HL-60 (cell line): ENCODE measurements around the gene FOXA2.

Source experiments
- DNase-seq, 2 experiments: peaks; one replicate each; pipeline ENCODE4 v3.0.0-alpha.2; 2010 to 2020; ENCODE audit warnings: low read depth in 1 of 2, low spot score in 1 of 2
- H3K27ac ChIP-seq: fragments of 250-450 bp; sonication (Bioruptor Pico); replicated peaks from 2 replicates; pipeline ENCODE4 v1.5.1; 2020; ENCODE audit warnings: mild to moderate bottlenecking, moderate library complexity
- H3K27me3 ChIP-seq: fragments of 250-450 bp; sonication (Bioruptor Pico); 2 replicates; pipeline ENCODE4 v1.5.1; 2021; ENCODE audit warnings: mild to moderate bottlenecking, moderate library complexity; ENCODE audit not compliant: insufficient read depth, poor library complexity, severe bottlenecking
- H3K4me3 ChIP-seq: replicated peaks from 2 replicates; pipeline ENCODE4 v1.5.1; 2011; ENCODE audit warnings: mild to moderate bottlenecking, control low read depth, low read length; ENCODE audit not compliant: insufficient read depth
- CTCF ChIP-seq: IDR thresholded peaks from one replicate; pipeline ENCODE4 v1.5.1; 2011; ENCODE audit warnings: low read length, control low read depth, inconsistent platforms; ENCODE audit not compliant: insufficient read depth
- GABPA ChIP-seq: IDR thresholded peaks from 2 replicates; pipeline ENCODE4 v1.6.1; 2012; ENCODE audit warnings: low read depth
- POLR2AphosphoS5 ChIP-seq: IDR thresholded peaks from 2 replicates; pipeline ENCODE4 v1.6.1; 2012; ENCODE audit warnings: low read depth
- REST ChIP-seq: IDR thresholded peaks from 2 replicates; pipeline ENCODE4 v1.6.1; 2012; ENCODE audit warnings: low read depth; ENCODE audit not compliant: insufficient replicate concordance
- SPI1 ChIP-seq: IDR thresholded peaks from 2 replicates; pipeline ENCODE4 v1.6.1; 2012; ENCODE audit warnings: low read depth, mild to moderate bottlenecking, borderline replicate concordance

FOXA2 gene

GRCh38 chr20:22620342-22620741 lies 36.0 kb upstream of the FOXA2 start:
- Histone ChIP-seq H3K27me3 (peaks cover 10% of the 10 kb centered on the region), H3K4me3 (no peak overlapping the region), H3K27ac (no peak overlapping the region)
- no peak for TF ChIP-seq CTCF
- TF ChIP-seq POLR2AphosphoS5: no peak
- TF ChIP-seq REST: no peak
- TF ChIP-seq GABPA: no peak
- no peak for TF ChIP-seq SPI1
- DNase-seq: no peak

- H3K27me3 ChIP-seq: peaks cover 10% of the 10 kb centered on the region
- H3K4me3 ChIP-seq: no peak overlapping the region
- no peak overlapping the region for H3K27ac ChIP-seq
- DNase-seq: no peak
- TF ChIP-seq REST (no peak), POLR2AphosphoS5 (no peak), GABPA (no peak), SPI1 (no peak), CTCF (no peak)
These were observed 35.4 kb upstream of the FOXA2 start for GRCh38 chr20:22619806-22620205.

- no peak for DNase-seq
- H3K4me3 ChIP-seq: no peak overlapping the region
- no peak overlapping the region for H3K27ac ChIP-seq
- H3K27me3 ChIP-seq: peaks cover 10% of the 10 kb centered on the region
- TF ChIP-seq GABPA: no peak
- TF ChIP-seq REST: no peak
- TF ChIP-seq CTCF: no peak
- TF ChIP-seq SPI1: no peak
- TF ChIP-seq POLR2AphosphoS5: no peak
These were observed 34.9 kb upstream of the FOXA2 start for GRCh38 chr20:22619272-22619671.
